Smooth muscle cell (in vitro differentiated cells): ENCODE results near the gene MSI2. TPM values are rescaled to one million over a fixed set of nuclear protein-coding genes. Genes with fewer than 3 reads are reported as not detected.

ENCODE experiments used
- DNase-seq: peaks from one replicate; lab custom pipeline; 2025; ENCODE audit not compliant: unreplicated experiment; lab: John Stamatoyannopoulos, UW
- H2AFZ ChIP-seq: fragments of 200-600 bp; sonication (generic); 2 replicates; pipeline ENCODE4 v1.6.0; 2016; ENCODE audit warnings: antibody characterized with exemption, low read depth, mild to moderate bottlenecking
- H3F3A ChIP-seq: fragments of 200-600 bp; sonication (generic); 2 replicates; pipeline ENCODE4 v1.6.0; 2017; ENCODE audit warnings: antibody characterized with exemption, low read depth
- H3K27ac ChIP-seq: fragments of 200-600 bp; sonication (generic); 2 replicates; pipeline ENCODE4 v1.5.1; 2016; ENCODE audit warnings: low read depth, mild to moderate bottlenecking
- H3K27me3 ChIP-seq: fragments of 200-600 bp; sonication (generic); 2 replicates; pipeline ENCODE4 v1.6.1; 2016; ENCODE audit warnings: low read depth, mild to moderate bottlenecking
- H3K36me3 ChIP-seq: fragments of 200-600 bp; sonication (generic); 2 replicates; pipeline ENCODE4 v1.5.1; 2016; ENCODE audit warnings: low read depth
- H3K4me1 ChIP-seq: fragments of 200-600 bp; sonication (generic); 2 replicates; pipeline ENCODE4 v1.5.1; 2016; ENCODE audit warnings: low read depth
- H3K4me2 ChIP-seq: fragments of 200-600 bp; sonication (generic); 2 replicates; pipeline ENCODE4 v1.6.0; 2016; ENCODE audit warnings: mild to moderate bottlenecking
- H3K4me3 ChIP-seq: fragments of 200-600 bp; sonication (generic); 2 replicates; pipeline ENCODE4 v1.5.1; 2016; ENCODE audit warnings: mild to moderate bottlenecking
- H3K79me2 ChIP-seq: fragments of 200-600 bp; sonication (generic); 2 replicates; pipeline ENCODE4 v1.6.0; 2016; ENCODE audit warnings: low read depth, mild to moderate bottlenecking
- H3K9ac ChIP-seq: fragments of 200-600 bp; sonication (generic); 2 replicates; pipeline ENCODE4 v1.6.0; 2016; ENCODE audit warnings: low read depth
- H3K9me3 ChIP-seq: fragments of 200-600 bp; sonication (generic); replicated peaks from 2 replicates; pipeline ENCODE4 v1.5.1; 2016; ENCODE audit warnings: low read depth
- H4K20me1 ChIP-seq: fragments of 200-600 bp; sonication (generic); 2 replicates; pipeline ENCODE4 v1.6.0; 2016; ENCODE audit warnings: low read depth
- CTCF ChIP-seq: fragments of 200-600 bp; sonication (generic); IDR thresholded peaks from 2 replicates; pipeline ENCODE4 v1.5.1; 2017; ENCODE audit warnings: borderline replicate concordance, mild to moderate bottlenecking, antibody characterized with exemption; ENCODE audit not compliant: insufficient read depth, poor library complexity, severe bottlenecking
- WGBS: methylation state at CpG from one replicate; pipeline ENCODE4 v1.1.7; 2016; ENCODE audit warnings: low lambda C conversion rate; 5-methylcytosine and 5-hydroxymethylcytosine counted together
- polyA plus RNA-seq: library from polyadenylated mRNA; unstranded; fragments of >200 nt; fragmentation: Nextera tagmentation; extraction: Ambion mirVana; gene quantifications from 2 replicates; pipeline ENCODE4 v1.2.1, GENCODE V29; 2016
- total RNA-seq: library from RNA; depleted of rRNA; stranded (reverse); fragments of >200 nt; gene quantifications from 2 replicates; pipeline ENCODE4 v1.2.3, GENCODE V29; 2014

MSI2 gene
- total and polyA plus RNA-seq, 2 experiments from 2014 or later: 5.7 to 36.5 TPM

GRCh38 chr17:57654040-57654775 is 397.9 kb downstream of the MSI2 start:
- Histone ChIP-seq H3K9ac (no peak overlapping the region), H3K36me3 (no peaks in the 10 kb centered on the region), H3K27ac (no peak overlapping the region), H3K4me3 (no peak overlapping the region), H3K9me3 (no peaks in the 10 kb centered on the region), H3K27me3 (no peaks in the 10 kb centered on the region), H2AFZ (no peak overlapping the region), H3K4me2 (no peak overlapping the region), H3K4me1 (peaks cover 12% of the 10 kb centered on the region), H3F3A (no peaks in the 10 kb centered on the region), H3K79me2 (no peaks in the 10 kb centered on the region), H4K20me1 (no peaks in the 10 kb centered on the region)
- 96% methylated on average over 11 of the region's 11 CpGs for whole genome bisulfite sequencing
- no peak for TF ChIP-seq CTCF
- no peak for DNase-seq

GRCh38 chr17:57655553-57655952 is 399.2 kb downstream of the MSI2 start:
- Histone ChIP-seq H3K4me1 (peaks cover 5% of the 10 kb centered on the region), H3K9ac (no peak overlapping the region), H3K27ac (no peak overlapping the region), H3F3A (no peaks in the 10 kb centered on the region), H4K20me1 (no peaks in the 10 kb centered on the region), H2AFZ (no peak overlapping the region), H3K4me2 (no peak overlapping the region), H3K27me3 (no peaks in the 10 kb centered on the region), H3K4me3 (no peak overlapping the region), H3K79me2 (no peaks in the 10 kb centered on the region), H3K36me3 (no peaks in the 10 kb centered on the region), H3K9me3 (no peaks in the 10 kb centered on the region)
- TF ChIP-seq CTCF: no peak
- WGBS: 98% methylated on average over 6 of the region's 6 CpGs
- DNase-seq: no peak

- Histone ChIP-seq H3K27ac (no peak overlapping the region), H3K79me2 (no peaks in the 10 kb centered on the region), H3K4me3 (no peak overlapping the region), H3K9me3 (no peaks in the 10 kb centered on the region), H3K27me3 (no peaks in the 10 kb centered on the region), H2AFZ (no peak overlapping the region), H3K9ac (no peak overlapping the region), H3F3A (peaks cover 11% of the 10 kb centered on the region), H3K36me3 (no peaks in the 10 kb centered on the region), H3K4me1 (peaks cover 21% of the 10 kb centered on the region), H3K4me2 (no peak overlapping the region), H4K20me1 (no peaks in the 10 kb centered on the region)
- DNase-seq: no peak
- TF ChIP-seq CTCF: no peak
- 58% methylated on average over 2 of the region's 2 CpGs for WGBS
Measured at GRCh38 chr17:57657211-57657610, 400.9 kb downstream of the MSI2 start.

GRCh38 chr17:57662041-57662440 is 405.7 kb downstream of the MSI2 start:
- 67% methylated on average over 2 of the region's 2 CpGs for WGBS
- no peak overlapping the region for H3K4me3 ChIP-seq

More at GRCh38 chr17:57662041-57662440, 405.7 kb downstream of the MSI2 start:
- Histone ChIP-seq H3K79me2 (no peaks in the 10 kb centered on the region), H3K9ac (peak overlapping the region; percentile 68), H3K27me3 (no peaks in the 10 kb centered on the region), H3K36me3 (no peaks in the 10 kb centered on the region), H3K4me2 (peak overlapping the region; percentile 60), H3K27ac (peak overlapping the region; percentile 92), H3K9me3 (no peaks in the 10 kb centered on the region), H4K20me1 (no peaks in the 10 kb centered on the region), H3K4me1 (peaks cover 52% of the 10 kb centered on the region), H2AFZ (no peak overlapping the region), H3F3A (peaks cover 34% of the 10 kb centered on the region)
- no peak for DNase-seq
- no peak for TF ChIP-seq CTCF
